Pulmonary artery endothelial cell (primary cell): ENCODE results near the gene ZFP14. TPM values are rescaled to one million over a fixed set of nuclear protein-coding genes. Genes with fewer than 3 reads are reported as not detected.
A peak's percentile ranks its signal among the peaks of the same experiment; 100 is the strongest.

ENCODE experiments used
- DNase-seq: peaks from one replicate; pipeline ENCODE4 v3.0.0-alpha.2; 2011; ENCODE audit warnings: low read depth, low spot score
- total RNA-seq: library from RNA; depleted of rRNA; stranded (reverse); fragments of >200 nt; gene quantifications from 2 replicates; pipeline ENCODE4 v1.2.3, GENCODE V29; 2014

Gene ZFP14
- total RNA-seq: 2.2 and 4.9 TPM in 2 replicates

DNA sequence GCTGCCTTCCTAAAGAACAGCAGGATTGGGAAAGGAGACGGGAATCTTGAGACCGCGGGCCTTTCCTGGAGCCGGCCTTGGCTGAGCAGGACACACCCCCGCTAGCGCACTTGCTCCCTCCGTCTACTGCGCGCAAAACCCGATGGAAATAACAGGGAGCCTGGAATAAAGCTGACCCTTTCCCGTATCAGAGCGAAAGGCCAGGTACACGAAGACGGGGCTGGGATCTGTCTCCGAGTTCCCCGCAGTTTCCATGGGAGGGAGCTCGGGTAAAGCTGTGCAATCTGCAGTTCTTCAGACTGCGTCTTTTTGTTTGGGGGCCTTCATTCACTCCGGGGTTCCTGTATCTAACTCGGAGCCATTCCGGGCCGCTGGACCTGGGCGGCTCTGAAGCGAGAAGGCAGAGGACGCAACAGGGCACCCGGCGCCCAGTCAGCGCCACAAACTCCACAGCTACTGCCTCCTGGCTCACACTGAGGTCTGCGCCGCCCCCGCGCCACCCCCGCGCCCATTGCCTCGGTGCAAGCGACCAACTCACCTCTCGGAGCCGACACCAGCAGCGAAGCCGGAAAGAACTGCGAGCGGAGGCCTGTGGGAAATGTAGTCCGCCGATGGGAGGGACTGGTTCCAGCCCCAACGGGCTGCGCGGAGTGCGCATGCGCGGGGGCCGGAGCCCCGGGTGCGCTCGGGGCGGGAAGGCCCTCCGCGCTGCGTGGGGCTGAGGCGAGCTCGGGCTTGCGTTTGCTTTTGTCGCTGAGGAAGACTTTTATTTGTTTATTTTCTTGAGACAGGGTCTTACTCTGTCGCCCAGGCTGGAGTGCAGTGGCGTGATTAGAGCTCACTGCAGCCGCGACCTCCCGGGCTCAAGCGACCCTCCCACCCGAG lies at the start of gene ZFP14:
ZFP14 (minus strand) TSS at position 577 of the 885 bp plus-strand sequence. CDS start 11,309 bp downstream, outside the sequence.
- DNase-seq: peak; percentile 75

GRCh38 chr19:36423925-36424324 lies 44.9 kb upstream of the ZFP14 start:
- no peak for DNase-seq

GRCh38 chr19:36421749-36422481 lies 42.9 kb upstream of the ZFP14 start:
- DNase-seq: no peak

- no peak for DNase-seq
Measured at GRCh38 chr19:36420961-36421748, 42.2 kb upstream of the ZFP14 start.

GRCh38 chr19:36418287-36419001 lies 39.4 kb upstream of the ZFP14 start, which contains the start of gene ZFP82:
TSS of gene ZFP82 (minus strand) at chr19:36418644. CDS start at chr19:36409789, 8,855 bp downstream.
- DNase-seq: peak; percentile 44

DNA sequence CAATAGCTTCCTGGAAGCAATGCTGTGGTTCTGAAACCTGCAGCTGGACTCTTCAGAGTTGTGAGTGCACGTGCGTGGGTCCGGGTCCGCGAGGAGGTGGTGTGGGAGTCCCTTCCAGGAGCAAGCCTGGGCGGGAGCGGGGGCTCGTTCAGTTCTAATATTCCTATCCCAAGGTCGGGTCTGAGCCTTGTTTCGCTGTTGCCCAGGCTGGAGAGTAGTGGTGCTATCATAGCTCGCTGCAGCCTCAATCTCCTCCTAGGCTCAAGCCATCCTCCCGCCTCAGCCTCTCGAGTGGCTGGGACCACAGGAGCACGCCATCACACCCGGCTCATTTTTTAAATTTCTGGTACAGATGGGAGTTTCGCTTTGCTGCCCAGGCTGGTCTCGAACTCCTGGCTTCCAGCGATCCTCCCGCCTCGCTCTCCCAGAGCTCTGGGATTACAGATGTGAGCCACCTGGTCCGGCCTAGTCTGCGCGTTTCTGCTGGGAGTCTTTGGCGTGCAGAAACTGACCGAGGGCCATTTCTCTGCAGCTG lies 38.8 kb upstream of the ZFP14 start:
- no peak for DNase-seq

DNA sequence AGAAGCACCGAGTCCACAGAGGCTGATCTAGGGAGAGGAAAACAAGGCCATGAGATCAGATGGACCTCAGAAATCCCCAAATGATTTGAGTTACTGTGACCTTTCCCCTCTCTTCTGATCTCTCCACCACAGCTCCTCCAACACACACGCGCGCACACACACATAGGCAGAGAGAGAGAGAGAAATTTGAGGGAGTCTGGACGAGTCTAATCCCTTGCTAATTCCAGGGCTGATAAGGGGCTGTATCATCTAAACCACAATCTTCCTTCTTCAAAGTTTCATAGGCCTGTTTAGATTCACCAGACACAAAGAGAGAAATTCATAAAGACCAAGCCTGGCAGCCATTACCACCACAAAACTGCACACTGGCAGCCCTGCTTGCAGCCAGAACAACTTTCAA lies 30.8 kb upstream of the ZFP14 start:
- no peak for DNase-seq

GRCh38 chr19:36408101-36408500 lies 29.1 kb upstream of the ZFP14 start:
- no peak for DNase-seq

DNA sequence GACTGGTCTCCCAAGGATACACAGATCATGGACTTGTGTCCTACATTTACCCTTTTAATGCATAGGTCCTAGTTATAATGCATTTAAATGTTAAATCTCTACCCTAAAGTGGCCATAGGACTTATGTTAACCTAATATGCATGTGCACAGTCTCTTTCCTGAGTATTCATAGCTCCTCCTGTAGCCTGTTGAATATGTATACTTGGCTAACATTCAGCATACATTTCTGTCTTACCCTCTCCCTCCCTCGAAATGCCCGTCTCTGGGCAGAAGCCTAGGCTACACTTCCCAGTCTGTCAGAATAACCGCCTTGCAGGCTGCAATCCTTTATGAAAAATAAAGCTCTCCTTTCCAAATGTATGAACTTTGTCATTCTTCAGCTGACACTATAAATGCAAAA lies 25.5 kb upstream of the ZFP14 start:
- no peak for DNase-seq

- DNase-seq: no peak
Measured at GRCh38 chr19:36401475-36401874, 22.5 kb upstream of the ZFP14 start.

DNA sequence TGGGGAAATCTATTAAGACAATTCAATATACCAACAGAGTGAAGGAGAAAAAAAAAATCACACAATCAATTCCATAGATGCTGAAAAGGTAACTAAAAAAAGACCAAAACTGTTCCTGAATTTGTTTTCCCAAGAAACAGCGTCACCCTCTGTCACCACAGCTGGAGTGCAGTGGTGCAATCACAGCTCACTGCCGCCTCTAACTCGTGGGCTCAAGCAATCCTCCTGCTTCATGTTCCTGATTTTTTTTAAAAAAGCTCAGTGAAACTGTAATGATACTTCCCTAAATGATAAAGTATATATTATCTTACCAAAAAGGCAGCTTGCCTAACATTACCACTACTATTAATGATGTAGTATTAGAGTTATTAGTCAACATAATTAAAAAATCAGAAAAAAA lies 19.6 kb upstream of the ZFP14 start:
- DNase-seq: no peak

DNA sequence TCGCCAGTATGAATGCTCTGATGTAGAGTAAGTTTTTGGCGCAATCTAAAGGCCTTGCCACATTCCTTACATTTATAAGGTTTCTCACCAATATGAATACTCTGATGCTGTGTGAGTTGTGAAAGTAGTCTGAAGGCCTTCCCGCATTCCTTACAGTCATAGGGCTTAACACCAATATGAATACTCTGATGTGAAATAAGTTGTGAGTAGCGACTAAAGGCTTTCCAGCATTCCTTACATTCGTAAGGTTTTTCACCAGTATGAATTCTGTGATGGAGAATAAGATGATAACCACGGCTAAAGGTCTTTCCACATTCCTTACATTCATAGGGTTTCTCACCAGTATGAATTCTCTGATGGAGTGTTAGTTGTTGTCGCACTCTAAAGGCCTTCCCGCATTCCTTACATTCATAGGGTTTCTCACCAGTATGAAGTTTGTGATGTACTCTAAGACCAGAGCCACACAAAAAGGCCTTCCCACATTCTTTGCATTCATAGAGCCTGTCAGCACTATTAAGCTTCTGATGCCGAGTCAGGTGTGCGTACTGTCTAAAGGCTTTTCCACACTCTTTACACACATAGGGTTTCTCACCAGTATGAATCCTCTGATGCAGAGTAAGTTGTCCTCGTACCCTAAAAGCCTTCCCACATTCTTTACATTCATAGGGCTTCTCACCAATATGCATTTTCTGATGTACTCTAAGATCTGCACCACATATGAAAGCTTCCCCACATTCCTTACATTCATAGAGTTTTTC lies 14.1 kb upstream of the ZFP14 start:
- DNase-seq: no peak

GRCh38 chr19:36379510-36379819 lies 464 bp upstream of the ZFP14 start:
- DNase-seq: no peak

- DNase-seq: no peak
Measured at GRCh38 chr19:36377541-36378178, 1.3 kb downstream of the ZFP14 start.

GRCh38 chr19:36373638-36374156 lies 5.3 kb downstream of the ZFP14 start:
- DNase-seq: no peak

DNA sequence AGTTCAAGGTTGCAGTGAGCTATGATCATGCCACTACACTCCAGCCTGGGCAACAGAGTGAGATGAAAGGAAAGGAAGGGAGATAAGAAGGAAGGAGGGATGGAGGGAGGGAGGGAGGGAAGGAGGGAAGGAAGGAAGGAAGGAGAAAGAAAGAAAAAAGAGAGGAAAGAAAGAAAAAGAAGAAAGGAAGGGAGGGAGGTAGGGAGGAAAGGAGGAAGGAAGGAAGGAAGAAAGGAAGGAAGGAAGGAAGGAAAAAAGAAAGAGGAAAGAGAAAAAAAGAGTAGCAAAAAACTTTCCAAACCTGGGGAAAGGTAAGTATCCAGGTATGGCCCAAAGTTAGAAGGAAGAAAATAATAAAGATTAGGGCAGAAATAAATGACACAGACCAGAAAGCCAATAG lies 7.1 kb downstream of the ZFP14 start:
- no peak for DNase-seq

DNA sequence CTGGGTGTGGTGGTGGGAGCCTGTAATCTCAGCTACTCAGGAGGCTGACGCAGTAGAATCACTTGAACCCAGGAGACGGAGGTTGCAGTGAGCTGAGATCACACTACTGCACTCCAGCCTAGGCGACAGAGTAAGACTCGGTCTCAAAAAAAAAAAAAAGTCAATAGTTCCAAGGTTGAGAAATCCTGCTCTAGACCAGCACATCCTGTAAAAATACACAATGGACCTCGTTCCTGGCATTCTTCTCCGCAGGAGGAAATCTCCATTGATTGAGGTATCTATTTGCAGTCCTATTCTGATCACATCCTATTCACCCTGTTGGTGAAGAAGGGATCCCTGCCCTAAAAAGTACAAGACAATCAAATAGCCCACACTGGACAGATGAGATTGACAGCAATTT lies 15.2 kb downstream of the ZFP14 start:
- no peak for DNase-seq

- DNase-seq: no peak
Measured at GRCh38 chr19:36340786-36341372, 38.1 kb downstream of the ZFP14 start.
